Stimulated activated CD4-positive, alpha-beta T cell treated with anti-CD3 and anti-CD28 coated beads, TNF-alpha, amount 100 ng/mL, for 1 hour (primary cell): ENCODE results near the gene C1orf21.
"Not testable (repeated sequence)": the region's sequence is repeated elsewhere in the genome, so short reads cannot be mapped to it uniquely, and the experiment has no call there.

Experiments
- DNase-seq, 3 donors: peaks; one replicate each; pipeline ENCODE4 v3.0.0-alpha.2; 2020; ENCODE audit warnings: low read depth in 3 of 3, low spot score in 1 of 3

The C1orf21 gene

GRCh38 chr1:184596950-184597645, 210.3 kb downstream of the C1orf21 start:
- no peak for DNase-seq

DNA sequence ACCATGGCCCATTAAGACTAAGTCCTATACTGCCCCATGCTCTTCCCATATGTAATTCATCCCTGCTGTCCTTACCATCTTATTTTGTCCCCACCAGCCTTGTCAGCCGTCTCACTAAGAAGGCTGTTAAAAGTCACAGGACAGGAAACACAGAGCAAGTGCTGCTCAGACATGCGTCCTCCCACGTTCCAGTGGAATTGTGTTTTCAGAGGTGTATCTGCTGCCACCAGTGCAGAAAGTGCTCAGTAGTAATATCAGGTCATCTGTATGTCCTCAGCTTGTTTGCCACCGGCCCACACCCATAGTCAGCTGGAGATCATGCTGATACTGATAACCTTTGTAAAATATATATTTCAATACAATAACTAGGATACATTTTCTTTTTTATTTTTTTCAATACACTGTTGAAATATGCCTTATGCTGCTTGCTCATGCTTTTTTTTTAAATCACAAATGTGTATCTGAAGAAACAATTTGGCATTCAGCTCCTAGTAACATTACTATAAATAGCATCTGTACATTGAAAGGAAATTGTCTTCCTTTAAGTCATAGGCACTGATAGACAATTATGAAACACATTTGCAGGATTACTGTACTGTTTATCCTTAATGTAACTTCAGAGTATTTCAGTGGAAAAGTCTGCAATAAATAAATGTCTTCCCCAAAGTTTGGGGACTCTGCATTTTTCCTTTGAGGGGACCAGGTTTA, 211.0 kb downstream of the C1orf21 start:
- no peak for DNase-seq

- DNase-seq, result no peak
Observed at GRCh38 chr1:184598403-184599193, 211.8 kb downstream of the C1orf21 start.

DNA sequence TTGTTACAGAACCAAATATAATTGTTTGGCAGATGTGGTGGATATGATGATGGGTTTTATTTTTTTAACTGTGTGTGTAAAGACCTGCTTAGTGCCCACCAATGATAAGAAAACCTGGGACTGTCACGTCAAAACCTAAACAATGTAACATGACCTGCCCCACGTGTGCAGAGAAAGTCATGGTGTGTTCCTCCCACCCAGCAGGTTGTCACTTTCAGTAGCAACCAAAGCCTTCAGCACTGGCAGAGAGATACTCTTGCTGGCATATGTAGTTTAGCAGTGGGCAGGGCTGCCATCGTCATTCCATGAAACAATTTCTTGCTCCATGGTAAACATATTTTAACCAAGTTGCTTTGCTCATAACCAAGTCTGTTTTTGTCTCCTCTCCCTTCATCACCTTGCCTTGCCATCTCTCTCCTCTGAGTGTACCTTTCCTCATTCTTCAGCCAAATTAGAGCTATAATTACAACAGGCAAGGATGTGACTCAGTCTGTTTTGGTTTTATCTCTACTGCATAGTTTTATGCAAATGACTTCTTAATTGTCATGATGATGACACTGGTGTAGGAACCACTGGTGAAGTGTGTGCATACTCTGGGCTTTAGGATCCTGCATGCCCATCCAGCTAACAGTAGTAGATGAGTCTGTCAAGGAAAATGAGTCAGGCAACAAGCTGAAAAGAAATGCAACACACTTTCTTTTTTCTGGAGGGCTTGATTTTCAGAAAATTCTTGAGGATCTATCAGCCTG, 217.5 kb downstream of the C1orf21 start:
- no peak for DNase-seq

- no peak for DNase-seq
Observed at GRCh38 chr1:184605941-184606340, 219.1 kb downstream of the C1orf21 start.

- no peak for DNase-seq
Observed at GRCh38 chr1:184606786-184607185, 220.0 kb downstream of the C1orf21 start.

DNA sequence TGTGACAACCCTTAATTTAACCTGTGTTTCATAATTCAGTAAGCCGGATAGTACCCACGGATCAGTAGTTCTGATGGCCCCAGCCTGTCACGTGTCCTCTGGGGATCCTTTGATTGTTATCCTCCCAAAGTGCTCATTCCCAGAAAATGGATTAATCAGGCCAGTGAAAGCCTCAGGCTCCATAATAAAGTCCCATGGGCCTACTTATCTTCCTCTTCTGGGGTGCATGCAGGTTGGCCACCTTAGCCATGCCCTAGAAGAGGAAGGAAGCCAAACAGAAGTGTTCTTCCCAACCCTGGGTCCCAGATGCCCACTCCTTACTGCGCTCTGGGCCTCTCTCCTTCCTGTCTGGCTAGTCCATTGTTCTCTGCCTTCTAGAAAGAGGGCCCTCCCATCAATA, 221.8 kb downstream of the C1orf21 start:
- DNase-seq, result no peak

DNA sequence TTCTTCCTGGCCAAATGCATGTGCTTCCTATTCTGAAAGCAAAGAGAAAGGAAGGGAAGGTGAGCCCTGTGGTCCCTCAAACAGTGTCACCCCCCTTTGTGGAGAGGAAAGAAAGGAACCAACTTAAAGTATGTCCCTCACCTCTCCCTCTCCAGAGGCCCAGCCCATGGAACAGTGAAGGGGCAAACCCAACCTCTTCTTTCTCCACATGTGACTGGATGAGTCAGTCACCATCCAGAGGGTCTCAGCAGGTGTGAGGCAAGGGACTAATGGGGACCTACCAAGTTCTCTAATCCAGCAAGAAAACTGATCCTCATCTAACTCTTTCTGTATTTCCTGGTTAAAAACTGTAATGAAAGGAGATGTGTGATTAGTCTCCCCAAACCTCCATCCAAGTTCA, 222.2 kb downstream of the C1orf21 start:
- DNase-seq, result no peak

DNA sequence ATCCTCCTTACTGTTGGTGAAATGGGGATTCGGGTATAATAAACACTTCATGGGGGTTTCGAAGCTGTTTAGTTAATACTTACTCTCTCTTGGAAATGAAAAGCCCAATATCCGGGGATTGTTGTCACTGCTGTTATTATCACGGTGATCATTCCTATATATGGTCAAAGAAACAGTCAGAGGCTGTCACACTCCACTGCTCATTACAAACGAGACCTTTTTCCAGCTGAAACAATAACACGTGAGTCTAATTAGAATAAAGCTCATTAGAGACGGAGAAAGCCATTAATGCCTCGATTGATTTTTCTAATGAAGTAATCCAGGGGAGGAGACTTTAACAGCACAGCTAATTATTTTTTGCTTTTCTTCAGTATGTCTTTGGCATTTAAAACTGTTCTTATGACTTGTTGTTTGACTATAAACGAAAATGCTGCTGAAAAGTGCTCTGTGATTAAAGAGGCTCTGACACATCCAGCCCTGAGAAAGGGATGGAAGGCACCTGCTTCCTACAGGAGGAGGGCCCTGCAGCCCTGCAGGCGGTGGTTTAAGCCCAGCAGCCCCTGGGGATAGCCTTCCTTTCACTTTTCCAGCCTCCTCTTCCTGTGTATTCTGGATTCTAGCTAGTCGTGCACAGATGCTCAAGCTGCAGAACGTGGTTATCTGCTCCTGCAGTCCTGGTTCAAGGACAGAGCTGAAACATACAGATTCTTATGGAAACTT, 224.2 kb downstream of the C1orf21 start:
- no peak for DNase-seq

GRCh38 chr1:184612229-184612628, 225.4 kb downstream of the C1orf21 start:
- not testable (repeated sequence) for DNase-seq

GRCh38 chr1:184614667-184615066, 227.8 kb downstream of the C1orf21 start:
- no peak for DNase-seq

DNA sequence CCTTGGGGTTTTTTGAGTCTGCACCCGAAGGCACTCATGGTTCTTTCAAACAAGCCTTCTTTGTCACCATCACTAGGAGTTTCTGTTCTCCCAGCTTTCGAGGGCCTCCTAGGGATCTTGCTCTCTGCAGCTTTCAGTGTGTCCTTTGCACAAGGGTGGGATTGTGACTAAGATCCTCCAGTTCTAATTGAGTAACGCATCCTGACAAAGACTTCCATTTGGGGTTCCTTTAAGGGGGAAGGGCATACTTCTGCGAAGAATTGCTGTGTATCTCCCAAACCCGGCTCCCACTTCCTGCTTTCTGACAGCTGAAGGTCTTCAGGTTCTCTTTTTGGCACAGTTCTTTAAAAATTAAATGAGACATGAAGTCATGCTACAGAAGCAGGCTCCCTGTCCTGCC, 228.5 kb downstream of the C1orf21 start:
- DNase-seq, result no peak

DNA sequence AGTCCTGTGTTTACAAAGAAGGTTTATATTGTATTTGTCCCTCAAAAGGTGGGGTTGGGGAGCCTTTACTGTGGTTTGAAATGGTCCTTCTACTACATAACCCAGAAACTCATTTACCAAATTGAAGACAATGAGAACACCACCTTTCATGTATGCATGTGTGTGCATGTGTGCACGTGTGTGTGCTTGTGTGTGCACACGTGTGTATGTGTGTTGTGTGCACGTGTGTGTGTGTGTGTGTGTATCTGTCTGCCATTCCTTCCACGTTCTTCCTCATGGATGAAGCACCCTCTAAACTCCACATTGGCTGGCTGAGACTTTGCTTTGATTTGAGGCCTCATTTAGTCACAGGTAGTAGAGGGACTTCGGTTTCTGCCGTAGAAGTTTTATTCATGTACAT, 229.7 kb downstream of the C1orf21 start:
- DNase-seq, result no peak

DNA sequence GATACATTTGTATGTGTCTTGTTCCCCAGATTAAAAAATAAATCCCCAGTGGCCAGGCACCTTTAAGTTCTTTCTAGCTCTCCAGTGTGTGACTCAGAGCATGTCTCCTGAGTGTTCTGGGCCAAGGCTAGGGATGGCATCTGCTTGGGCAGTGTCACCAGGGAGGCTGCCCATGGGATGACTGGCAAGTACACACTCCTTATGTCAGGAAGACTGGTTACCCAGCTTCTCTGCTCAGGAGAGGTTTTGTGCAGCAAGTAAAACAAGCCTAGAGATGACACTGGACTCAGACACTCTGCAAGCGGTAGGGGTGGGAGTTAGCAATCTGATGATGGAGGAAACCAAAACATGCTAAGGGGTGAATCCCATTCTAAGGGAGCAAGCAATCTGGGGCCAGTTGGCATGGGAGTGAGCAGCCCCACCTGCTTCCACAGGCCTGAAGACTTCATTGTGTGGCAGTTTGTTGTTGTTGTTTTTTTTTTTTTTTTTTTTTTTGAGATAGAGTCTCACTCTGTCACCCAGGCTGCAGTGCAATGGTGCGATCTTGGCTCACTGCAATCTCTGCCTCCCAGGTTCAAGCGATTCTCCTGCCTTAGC, 230.7 kb downstream of the C1orf21 start:
- no peak for DNase-seq

DNA sequence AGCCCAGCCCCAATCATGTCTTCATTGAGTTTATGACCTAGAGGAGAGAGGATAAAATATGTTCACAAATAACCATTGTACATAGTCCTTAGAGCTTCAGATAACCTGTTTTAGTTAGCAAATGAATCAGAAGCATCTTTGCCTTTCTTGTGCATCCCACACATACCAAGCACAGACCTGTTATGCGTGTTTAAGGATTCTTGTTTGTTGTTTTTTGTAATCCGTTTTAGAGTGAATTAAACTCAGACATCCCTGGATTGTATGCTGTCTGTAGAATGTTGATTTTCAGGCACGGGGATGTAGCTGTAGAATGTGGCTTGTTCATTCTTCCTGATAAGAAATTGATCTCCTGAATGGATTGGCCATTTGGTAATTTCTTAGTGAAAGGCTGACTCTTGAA, 232.0 kb downstream of the C1orf21 start:
- DNase-seq, result no peak

- DNase-seq, result no peak
Observed at GRCh38 chr1:184620469-184620868, 233.6 kb downstream of the C1orf21 start.

DNA sequence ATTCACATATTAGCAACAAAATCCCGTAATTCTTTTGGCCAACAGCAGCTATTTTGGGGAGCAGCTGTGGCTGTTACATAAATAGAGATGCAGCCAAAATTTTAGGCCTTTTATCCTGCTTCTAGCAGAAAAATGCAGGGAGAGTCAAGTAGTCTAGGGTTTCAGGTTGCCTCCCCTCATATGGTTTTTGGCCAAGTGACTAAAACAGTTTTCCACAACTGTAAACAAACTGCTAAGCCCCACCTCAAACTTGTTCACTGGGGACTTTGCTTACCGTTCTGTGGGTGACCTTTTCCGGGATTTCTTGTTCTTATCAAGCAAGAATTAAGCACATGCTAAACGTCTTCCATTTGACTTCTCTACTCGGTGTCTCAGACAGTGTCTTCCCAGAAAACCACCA, 234.4 kb downstream of the C1orf21 start:
- DNase-seq, result no peak

GRCh38 chr1:184622136-184622823, 235.5 kb downstream of the C1orf21 start:
- no peak for DNase-seq

- DNase-seq, result no peak
Observed at GRCh38 chr1:184623404-184623803, 236.6 kb downstream of the C1orf21 start.

- no peak for DNase-seq
Observed at GRCh38 chr1:184624051-184624450, 237.2 kb downstream of the C1orf21 start.
